ENCODE data around the gene ASTL. TPM values are rescaled to one million over a fixed set of nuclear protein-coding genes. Genes with fewer than 3 reads are reported as not detected.

Gene ASTL
- total and polyA plus RNA-seq, 4 donors = not detected

GRCh38 chr2:96184188-96184587 lies 45.9 kb upstream of the ASTL start:
- DNase-seq (ENCODE audit: low spot score) = no peak
- H3K9me3 ChIP-seq (ENCODE audit: control insufficient read depth in 4 of 4, low read length in 3 of 4) = no peaks in the 10 kb centered on the region
- H3K36me3 ChIP-seq (ENCODE audit: control insufficient read depth in 4 of 4, insufficient read depth in 3 of 4, low read depth in 1 of 4, low read length in 3 of 4) = peaks cover 22 to 42% (median 33%) of the 10 kb centered on the region in 4 donors
- no peak overlapping the region for H3K9ac ChIP-seq (ENCODE audit: low read depth in 1 of 2, low read length in 2 of 2)
- H3K27me3 ChIP-seq (ENCODE audit: control insufficient read depth in 4 of 4, insufficient read depth in 4 of 4, low read length in 3 of 4) = no peaks in the 10 kb centered on the region
- H3K4me3 ChIP-seq (ENCODE audit: low read depth in 1 of 3, low read length in 3 of 3) = no peak overlapping the region
- H3K27ac ChIP-seq (ENCODE audit: low read depth in 1 of 2, low read length in 2 of 2) = no peak overlapping the region
- TF ChIP-seq ZBTB33 (IDR thresholded peaks at IDR 0.05) = no peak
- TF ChIP-seq TAF1 (conservative IDR thresholded peaks at IDR 0.05) = no peak
- no peak for TF ChIP-seq NR2F2 (IDR thresholded peaks at IDR 0.05)
- no peak for TF ChIP-seq FOXA2 (IDR thresholded peaks at IDR 0.05)
- TF ChIP-seq FOXA1 (IDR thresholded peaks at IDR 0.05) = no peak
- TF ChIP-seq HNF4A (conservative IDR thresholded peaks at IDR 0.05) = no peak
- no peak for TF ChIP-seq SP1 (IDR thresholded peaks at IDR 0.05)
- no peak for TF ChIP-seq REST (IDR thresholded peaks at IDR 0.05)
- no peak for TF ChIP-seq MAX (IDR thresholded peaks at IDR 0.05)
- no peak for TF ChIP-seq RXRA (IDR thresholded peaks at IDR 0.05)
- no peak for TF ChIP-seq EGR1 (IDR thresholded peaks at IDR 0.05; ENCODE audit: low read depth in 2 of 2)
- no peak for TF ChIP-seq JUND (IDR thresholded peaks at IDR 0.05)
- TF ChIP-seq GABPA (IDR thresholded peaks at IDR 0.05 in 1 of 2, conservative IDR thresholded peaks at IDR 0.05 in 1 of 2) = no peak
- no peaks in the 10 kb centered on the region for H3K4me1 ChIP-seq (ENCODE audit: control insufficient read depth in 4 of 4, insufficient read depth in 4 of 4, low read length in 3 of 4)
- 93% methylated on average over 8 of the region's 8 CpGs for WGBS

- TF ChIP-seq HNF4G (IDR thresholded peaks at IDR 0.05) (no peak), MAX (IDR thresholded peaks at IDR 0.05) (no peak), REST (IDR thresholded peaks at IDR 0.05) (no peak), HNF4A (conservative IDR thresholded peaks at IDR 0.05) (no peak), RAD21 (IDR thresholded peaks at IDR 0.05) (no peak), YY1 (IDR thresholded peaks at IDR 0.05) (no peak), JUND (IDR thresholded peaks at IDR 0.05) (no peak), FOXA1 (IDR thresholded peaks at IDR 0.05) (no peak), SP1 (IDR thresholded peaks at IDR 0.05) (no peak)
- H3K27ac ChIP-seq (ENCODE audit: low read depth in 1 of 2, low read length in 2 of 2) = no peak overlapping the region
- no peak for DNase-seq (ENCODE audit: low spot score)
- H3K4me3 ChIP-seq (ENCODE audit: low read depth in 1 of 3, low read length in 3 of 3) = no peak overlapping the region
- H3K9ac ChIP-seq (ENCODE audit: low read depth in 1 of 2, low read length in 2 of 2) = no peak overlapping the region
- WGBS = 81% methylated on average over 5 of the region's 5 CpGs
- H3K36me3 ChIP-seq (ENCODE audit: control insufficient read depth in 4 of 4, insufficient read depth in 3 of 4, low read depth in 1 of 4, low read length in 3 of 4) = peaks cover 14 to 27% (median 22%) of the 10 kb centered on the region in 4 donors
- no peaks in the 10 kb centered on the region for H3K4me1 ChIP-seq (ENCODE audit: control insufficient read depth in 4 of 4, insufficient read depth in 4 of 4, low read length in 3 of 4)
- no peaks in the 10 kb centered on the region for H3K9me3 ChIP-seq (ENCODE audit: control insufficient read depth in 4 of 4, low read length in 3 of 4)
- no peaks in the 10 kb centered on the region for H3K27me3 ChIP-seq (ENCODE audit: control insufficient read depth in 4 of 4, insufficient read depth in 4 of 4, low read length in 3 of 4)
These were observed 43.2 kb upstream of the ASTL start for GRCh38 chr2:96181529-96181928.

Measured in liver (tissue), 9 donors.